ENCODE data around the gene PRSS21. TPM values are rescaled to one million over a fixed set of nuclear protein-coding genes. Genes with fewer than 3 reads are reported as not detected.

Gene PRSS21
- total RNA-seq, 1 experiment from 2014 or later, result 1.5 TPM

DNA sequence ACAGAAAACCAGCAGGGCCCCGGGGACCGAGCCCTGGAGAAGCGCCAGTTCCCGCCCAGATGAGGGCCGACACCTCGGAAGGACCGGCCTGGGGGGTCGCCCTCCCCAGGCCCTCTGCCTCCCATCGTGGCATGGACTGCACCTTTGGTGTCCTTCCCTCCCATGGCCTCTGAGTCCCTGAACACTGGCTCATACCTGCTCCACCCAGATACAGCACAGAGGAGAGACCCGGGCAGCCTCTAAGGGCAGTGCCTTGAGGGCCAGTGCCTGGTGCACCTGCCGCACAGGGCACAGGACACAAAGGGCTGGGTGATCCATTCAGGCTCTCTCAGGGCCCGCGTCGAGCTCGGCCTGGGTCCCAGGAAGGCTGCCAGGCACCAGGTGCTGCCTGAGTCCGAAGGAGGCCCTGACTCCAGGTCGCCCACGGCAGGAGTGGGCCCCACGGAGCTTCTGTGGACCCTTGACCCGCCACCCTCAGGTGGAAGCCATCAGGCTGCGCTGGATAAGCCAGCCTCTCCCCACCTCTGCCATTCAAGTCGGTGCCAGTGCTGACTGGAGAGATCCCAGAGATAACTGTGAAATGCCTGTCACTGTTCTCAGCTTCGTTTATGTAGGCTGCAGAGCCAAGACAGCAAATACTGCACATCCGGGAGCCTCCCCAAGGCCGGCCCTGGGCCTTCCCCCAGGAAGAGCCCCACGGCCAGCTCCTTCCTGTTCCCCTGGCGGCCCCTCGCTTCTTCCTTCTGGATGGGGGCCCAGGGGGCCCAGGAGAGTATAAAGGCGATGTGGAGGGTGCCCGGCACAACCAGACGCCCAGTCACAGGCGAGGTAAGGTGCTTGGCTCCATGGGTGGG is 12.7 kb downstream of the PRSS21 start, which contains the start of gene ZG16B:
Gene ZG16B, plus strand, starts transcription at position 803 of the 854 bp plus-strand sequence. CDS start 139 bp downstream, outside the sequence.
- H3K36me3 Mint-ChIP-seq, result no peaks in the 10 kb centered on the region
- POLR2A ChIA-PET, result no interaction called here
- CTCF ChIA-PET, result interaction anchor here (1.4 to 2.2 kb wide), 3 partner anchors 9 to 13 kb away, joined by 6 to 9 read pairs (median 7); partner anchors contain the start of gene PRSS21
- no peaks in the 10 kb centered on the region for H3K4me1 Mint-ChIP-seq
- peaks cover 5% of the 10 kb centered on the region; the same call in 1 of the 2 replicates for H3K27me3 Mint-ChIP-seq (ENCODE audit: low read depth)
- H3K27ac Mint-ChIP-seq, result no peak within 1 kb of the TSS
- no peak for ATAC-seq
- H3K4me3 Mint-ChIP-seq, result no peak within 1 kb of the TSS
- H3K9me3 Mint-ChIP-seq, result peaks cover 6% of the 10 kb centered on the region
- TF ChIP-seq CBFB (CRISPR knock-in tag; IDR thresholded peaks at IDR 0.05; ENCODE audit: low read depth) (no peak), ZNF121 (CRISPR knock-in tag; IDR thresholded peaks at IDR 0.05) (no peak), SMAD3 (CRISPR knock-in tag; IDR thresholded peaks at IDR 0.05; ENCODE audit: borderline replicate concordance) (no peak), ZNF219 (CRISPR knock-in tag; IDR thresholded peaks at IDR 0.05; ENCODE audit: borderline replicate concordance) (no peak), NFYB (CRISPR knock-in tag; conservative IDR thresholded peaks at IDR 0.05; ENCODE audit: low read depth) (no peak)
- TF ChIP-seq, protein P1, sequence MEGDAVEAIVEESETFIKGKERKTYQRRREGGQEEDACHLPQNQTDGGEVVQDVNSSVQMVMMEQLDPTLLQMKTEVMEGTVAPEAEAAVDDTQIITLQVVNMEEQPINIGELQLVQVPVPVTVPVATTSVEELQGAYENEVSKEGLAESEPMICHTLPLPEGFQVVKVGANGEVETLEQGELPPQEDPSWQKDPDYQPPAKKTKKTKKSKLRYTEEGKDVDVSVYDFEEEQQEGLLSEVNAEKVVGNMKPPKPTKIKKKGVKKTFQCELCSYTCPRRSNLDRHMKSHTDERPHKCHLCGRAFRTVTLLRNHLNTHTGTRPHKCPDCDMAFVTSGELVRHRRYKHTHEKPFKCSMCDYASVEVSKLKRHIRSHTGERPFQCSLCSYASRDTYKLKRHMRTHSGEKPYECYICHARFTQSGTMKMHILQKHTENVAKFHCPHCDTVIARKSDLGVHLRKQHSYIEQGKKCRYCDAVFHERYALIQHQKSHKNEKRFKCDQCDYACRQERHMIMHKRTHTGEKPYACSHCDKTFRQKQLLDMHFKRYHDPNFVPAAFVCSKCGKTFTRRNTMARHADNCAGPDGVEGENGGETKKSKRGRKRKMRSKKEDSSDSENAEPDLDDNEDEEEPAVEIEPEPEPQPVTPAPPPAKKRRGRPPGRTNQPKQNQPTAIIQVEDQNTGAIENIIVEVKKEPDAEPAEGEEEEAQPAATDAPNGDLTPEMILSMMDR (IDR thresholded peaks at IDR 0.05), result no peak
- no peak for DNase-seq (ENCODE audit: low spot score)

DNA sequence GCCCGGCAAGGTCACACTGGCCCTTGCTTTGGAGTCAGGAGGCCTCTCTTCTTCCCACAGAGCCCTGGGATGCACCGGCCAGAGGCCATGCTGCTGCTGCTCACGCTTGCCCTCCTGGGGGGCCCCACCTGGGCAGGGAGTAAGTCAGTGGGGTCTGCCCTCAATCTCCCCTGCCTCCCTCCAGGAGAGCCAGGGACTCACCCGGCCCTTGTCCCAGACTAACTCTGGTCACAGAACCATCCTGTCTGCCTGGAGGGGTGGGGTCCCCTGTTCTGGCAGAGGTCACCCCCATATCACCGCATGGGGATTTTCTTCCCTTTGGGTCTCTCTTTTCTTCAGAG is 13.3 kb downstream of the PRSS21 start:
- Mint-ChIP-seq H3K4me1 (peaks cover under 1% of the 10 kb centered on the region), H3K36me3 (no peaks in the 10 kb centered on the region), H3K27ac (no peak overlapping the region), H3K27me3 (ENCODE audit: low read depth) (peaks cover 5% of the 10 kb centered on the region; the same call in 1 of the 2 replicates), H3K4me3 (no peak overlapping the region), H3K9me3 (peaks cover 6% of the 10 kb centered on the region)
- no peak for TF ChIP-seq CREB1 (CRISPR knock-in tag; IDR thresholded peaks at IDR 0.05)
- TF ChIP-seq, protein P2, sequence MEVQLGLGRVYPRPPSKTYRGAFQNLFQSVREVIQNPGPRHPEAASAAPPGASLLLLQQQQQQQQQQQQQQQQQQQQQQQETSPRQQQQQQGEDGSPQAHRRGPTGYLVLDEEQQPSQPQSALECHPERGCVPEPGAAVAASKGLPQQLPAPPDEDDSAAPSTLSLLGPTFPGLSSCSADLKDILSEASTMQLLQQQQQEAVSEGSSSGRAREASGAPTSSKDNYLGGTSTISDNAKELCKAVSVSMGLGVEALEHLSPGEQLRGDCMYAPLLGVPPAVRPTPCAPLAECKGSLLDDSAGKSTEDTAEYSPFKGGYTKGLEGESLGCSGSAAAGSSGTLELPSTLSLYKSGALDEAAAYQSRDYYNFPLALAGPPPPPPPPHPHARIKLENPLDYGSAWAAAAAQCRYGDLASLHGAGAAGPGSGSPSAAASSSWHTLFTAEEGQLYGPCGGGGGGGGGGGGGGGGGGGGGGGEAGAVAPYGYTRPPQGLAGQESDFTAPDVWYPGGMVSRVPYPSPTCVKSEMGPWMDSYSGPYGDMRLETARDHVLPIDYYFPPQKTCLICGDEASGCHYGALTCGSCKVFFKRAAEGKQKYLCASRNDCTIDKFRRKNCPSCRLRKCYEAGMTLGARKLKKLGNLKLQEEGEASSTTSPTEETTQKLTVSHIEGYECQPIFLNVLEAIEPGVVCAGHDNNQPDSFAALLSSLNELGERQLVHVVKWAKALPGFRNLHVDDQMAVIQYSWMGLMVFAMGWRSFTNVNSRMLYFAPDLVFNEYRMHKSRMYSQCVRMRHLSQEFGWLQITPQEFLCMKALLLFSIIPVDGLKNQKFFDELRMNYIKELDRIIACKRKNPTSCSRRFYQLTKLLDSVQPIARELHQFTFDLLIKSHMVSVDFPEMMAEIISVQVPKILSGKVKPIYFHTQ (CRISPR knock-in tag; IDR thresholded peaks at IDR 0.05), result no peak
- no peak for TF ChIP-seq ZNF232 (CRISPR knock-in tag; IDR thresholded peaks at IDR 0.05)
- TF ChIP-seq, protein P3, sequence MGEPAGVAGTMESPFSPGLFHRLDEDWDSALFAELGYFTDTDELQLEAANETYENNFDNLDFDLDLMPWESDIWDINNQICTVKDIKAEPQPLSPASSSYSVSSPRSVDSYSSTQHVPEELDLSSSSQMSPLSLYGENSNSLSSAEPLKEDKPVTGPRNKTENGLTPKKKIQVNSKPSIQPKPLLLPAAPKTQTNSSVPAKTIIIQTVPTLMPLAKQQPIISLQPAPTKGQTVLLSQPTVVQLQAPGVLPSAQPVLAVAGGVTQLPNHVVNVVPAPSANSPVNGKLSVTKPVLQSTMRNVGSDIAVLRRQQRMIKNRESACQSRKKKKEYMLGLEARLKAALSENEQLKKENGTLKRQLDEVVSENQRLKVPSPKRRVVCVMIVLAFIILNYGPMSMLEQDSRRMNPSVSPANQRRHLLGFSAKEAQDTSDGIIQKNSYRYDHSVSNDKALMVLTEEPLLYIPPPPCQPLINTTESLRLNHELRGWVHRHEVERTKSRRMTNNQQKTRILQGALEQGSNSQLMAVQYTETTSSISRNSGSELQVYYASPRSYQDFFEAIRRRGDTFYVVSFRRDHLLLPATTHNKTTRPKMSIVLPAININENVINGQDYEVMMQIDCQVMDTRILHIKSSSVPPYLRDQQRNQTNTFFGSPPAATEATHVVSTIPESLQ (CRISPR knock-in tag; IDR thresholded peaks at IDR 0.05), result no peak
- TF ChIP-seq SOX15 (CRISPR knock-in tag; IDR thresholded peaks at IDR 0.05), result no peak
- TF ChIP-seq, protein P4, sequence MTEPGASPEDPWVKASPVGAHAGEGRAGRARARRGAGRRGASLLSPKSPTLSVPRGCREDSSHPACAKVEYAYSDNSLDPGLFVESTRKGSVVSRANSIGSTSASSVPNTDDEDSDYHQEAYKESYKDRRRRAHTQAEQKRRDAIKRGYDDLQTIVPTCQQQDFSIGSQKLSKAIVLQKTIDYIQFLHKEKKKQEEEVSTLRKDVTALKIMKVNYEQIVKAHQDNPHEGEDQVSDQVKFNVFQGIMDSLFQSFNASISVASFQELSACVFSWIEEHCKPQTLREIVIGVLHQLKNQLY (CRISPR knock-in tag; IDR thresholded peaks at IDR 0.05), result no peak
- no peak for TF ChIP-seq NFYB (CRISPR knock-in tag; conservative IDR thresholded peaks at IDR 0.05; ENCODE audit: low read depth)
- TF ChIP-seq, protein P5, sequence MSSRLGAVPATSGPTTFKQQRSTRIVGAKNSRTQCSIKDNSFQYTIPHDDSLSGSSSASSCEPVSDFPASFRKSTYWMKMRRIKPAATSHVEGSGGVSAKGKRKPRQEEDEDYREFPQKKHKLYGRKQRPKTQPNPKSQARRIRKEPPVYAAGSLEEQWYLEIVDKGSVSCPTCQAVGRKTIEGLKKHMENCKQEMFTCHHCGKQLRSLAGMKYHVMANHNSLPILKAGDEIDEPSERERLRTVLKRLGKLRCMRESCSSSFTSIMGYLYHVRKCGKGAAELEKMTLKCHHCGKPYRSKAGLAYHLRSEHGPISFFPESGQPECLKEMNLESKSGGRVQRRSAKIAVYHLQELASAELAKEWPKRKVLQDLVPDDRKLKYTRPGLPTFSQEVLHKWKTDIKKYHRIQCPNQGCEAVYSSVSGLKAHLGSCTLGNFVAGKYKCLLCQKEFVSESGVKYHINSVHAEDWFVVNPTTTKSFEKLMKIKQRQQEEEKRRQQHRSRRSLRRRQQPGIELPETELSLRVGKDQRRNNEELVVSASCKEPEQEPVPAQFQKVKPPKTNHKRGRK (CRISPR knock-in tag; IDR thresholded peaks at IDR 0.05; ENCODE audit: borderline replicate concordance), result no peak
- no peak for TF ChIP-seq MXD4 (CRISPR knock-in tag; IDR thresholded peaks at IDR 0.05; ENCODE audit: borderline replicate concordance)
- TF ChIP-seq SP1 (CRISPR knock-in tag; conservative IDR thresholded peaks at IDR 0.05), result no peak
- POLR2A ChIA-PET, result no interaction called here
- ATAC-seq (no peak), DNase-seq (ENCODE audit: low spot score) (no peak)
- CTCF ChIA-PET, result interaction anchor here (1.9 to 2.2 kb wide), 2 partner anchors 9 to 12 kb away, joined by 7 to 9 read pairs; no protein-coding TSS in a partner anchor

Data from WTC11 (cell line).